Left hindlimb (tissue), 1 donor: Measurements from ENCODE around the gene MMD.
"Not testable (repeated sequence)": the region's sequence is repeated elsewhere in the genome, so short reads cannot be mapped to it uniquely, and the experiment has no call there.

ENCODE experiments used
- DNase-seq: peaks from one replicate; pipeline ENCODE4 v3.0.0-alpha.2; 2018

The MMD gene

GRCh38 chr17:55442953-55443683 lies 21.5 kb upstream of the MMD start:
- DNase-seq: no peak

- DNase-seq: no peak
These were observed 20.8 kb upstream of the MMD start for GRCh38 chr17:55442462-55442861.

- no peak for DNase-seq
These were observed 19.9 kb upstream of the MMD start for GRCh38 chr17:55441544-55441943.

GRCh38 chr17:55440391-55440790 lies 18.8 kb upstream of the MMD start:
- DNase-seq: no peak

- DNase-seq: no peak
These were observed 15.5 kb upstream of the MMD start for GRCh38 chr17:55437159-55437605.

DNA sequence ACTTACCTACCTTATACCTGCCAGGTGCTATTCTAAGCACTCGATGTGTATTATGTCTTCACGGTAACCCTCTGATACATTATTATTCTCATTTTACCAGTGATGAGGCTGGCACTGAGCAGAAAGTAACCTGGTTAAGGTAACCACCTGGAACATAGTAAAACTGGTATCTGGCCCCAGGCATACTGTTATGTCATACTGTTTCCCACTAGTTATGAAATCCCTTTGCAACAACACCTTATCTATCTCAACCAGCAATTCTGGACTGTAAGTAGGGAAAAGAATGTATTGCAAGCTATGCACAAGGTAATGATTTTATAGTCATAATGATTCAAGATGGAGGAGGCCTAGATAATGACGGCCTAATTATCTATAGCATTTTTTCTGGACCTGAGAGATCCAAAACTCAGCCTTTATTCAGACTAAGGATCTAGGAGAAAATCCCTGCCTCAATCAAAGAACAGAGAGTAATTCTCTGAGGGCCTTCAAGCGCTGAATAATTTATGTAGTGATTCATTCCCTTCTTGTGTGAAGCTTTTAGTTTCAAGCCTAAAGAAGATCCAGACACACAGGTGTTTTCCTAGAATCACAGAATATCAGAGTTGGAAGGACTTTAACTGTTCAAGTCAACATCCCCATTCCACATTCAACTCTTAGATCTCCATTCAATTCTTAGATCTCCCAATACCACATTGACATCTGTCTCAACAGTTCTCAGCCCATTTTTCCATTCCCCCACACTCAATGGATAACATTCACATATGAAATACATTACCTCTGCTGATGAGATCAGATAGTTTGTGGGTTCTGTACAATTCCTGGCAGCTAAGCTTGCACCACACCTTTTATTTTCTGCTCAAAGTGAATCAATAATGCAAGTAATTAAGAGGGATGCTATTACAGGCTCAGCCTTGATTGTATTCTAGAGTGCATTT lies 14.9 kb upstream of the MMD start:
- DNase-seq: no peak

DNA sequence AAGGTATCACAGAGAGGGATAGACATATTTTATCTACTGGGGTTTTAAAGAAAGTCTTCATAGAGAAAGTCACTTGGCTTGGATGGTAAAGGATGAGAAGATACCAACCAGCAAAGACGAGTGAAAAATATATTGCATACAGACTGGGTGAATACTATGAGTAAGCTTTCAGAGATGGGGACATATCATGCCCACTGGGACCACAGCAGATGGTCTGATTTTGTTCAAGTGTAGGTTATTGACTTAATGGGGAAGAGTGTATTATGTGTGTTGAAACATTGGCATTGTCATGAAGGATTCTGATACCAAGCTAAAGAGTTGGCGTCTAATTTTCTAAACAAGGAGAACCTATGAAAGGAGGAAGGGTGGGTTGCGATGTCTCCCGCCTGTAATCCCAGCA lies 13.8 kb upstream of the MMD start:
- DNase-seq: no peak

- DNase-seq: no peak
These were observed 13.1 kb upstream of the MMD start for GRCh38 chr17:55434721-55435120.

DNA sequence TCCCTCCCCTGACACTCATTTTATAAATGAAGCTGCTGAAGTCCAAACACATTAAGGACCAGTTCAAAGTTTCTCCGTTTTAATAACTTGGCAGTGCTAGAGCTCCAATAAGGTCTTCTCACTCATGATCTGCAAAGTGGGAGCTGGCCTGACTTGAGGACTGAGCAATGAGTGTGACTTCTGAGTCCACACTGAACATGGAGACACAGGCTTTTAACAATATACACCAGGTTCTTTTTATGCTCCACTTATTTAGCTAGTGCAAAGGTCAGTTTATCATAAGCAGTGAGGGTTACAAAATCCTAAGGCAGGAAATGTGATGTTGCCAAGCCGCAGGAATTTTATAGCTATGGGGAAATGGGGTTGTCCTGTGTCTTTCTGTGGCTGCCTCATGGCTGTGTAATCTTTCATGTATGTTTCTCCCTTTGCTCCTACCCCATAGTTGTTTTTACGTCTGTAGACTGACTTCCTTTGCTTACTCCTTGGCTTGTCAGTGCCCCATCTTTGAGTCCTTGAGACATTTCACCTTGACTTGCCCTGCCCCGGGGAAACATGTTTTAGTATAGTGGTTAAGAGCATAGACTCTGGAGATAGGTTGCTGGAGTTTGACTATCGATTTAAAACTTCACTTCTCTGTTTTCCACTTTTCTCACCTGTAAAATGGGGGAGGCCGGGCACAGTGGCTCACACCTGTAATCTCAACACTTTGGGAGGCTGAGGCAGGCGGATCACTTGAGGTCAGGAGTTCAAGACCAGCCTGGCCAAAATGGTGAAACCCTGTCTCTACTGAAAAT lies 12.2 kb upstream of the MMD start:
- DNase-seq: no peak

- no peak for DNase-seq
These were observed 11.5 kb upstream of the MMD start for GRCh38 chr17:55433029-55433628.

DNA sequence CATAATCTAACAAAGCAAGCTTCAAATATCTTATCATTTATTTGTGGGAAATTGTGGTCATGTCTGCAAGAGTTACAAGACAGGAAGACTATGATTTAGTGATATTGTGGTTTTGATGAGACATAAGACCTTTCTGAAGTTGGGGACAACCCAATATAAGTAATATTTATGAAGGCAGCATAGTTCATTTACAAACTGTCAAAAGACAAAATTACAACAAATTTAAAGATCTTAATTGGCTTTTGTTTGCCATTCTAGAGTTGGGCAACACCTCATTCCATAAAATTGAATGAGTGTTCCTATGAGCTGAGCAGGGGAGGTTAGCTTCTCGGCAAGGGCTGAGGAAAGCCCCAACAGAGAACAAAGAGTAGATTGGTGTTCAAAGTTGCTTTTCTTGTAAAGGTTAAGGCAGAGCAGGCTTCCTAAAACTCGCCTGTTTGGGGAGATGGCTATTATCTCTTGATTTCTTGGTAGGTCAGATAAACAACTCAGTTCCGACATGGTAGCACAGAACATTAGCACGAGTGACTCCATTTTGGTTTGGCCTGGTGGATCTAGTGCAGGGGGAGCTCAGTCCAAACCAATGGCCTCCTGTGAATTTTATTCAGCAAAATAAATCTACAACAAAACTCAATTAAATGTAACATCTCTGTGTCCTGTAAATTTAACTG lies 10.9 kb upstream of the MMD start:
- DNase-seq: no peak

DNA sequence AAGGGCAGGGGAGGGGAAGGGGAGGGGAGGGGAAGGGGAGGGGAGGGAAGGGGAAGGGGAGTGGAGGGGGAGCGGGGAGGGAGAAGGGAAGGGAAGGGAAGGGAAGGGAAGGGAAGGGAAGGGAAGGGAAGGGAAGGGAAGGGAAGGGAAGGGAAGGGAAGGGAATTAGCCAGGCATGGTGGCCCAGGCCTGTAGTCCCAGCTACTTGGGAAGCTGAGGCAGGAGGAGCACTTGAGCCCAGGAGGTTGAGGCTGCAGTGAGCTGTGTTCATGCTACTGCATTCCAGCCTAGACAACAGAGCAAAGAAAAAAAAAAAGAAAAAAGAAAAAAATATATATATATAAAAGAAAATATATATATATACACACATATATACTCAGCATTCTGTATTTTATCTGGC lies 10.3 kb upstream of the MMD start:
- not testable (repeated sequence) for DNase-seq

GRCh38 chr17:55430541-55431288 lies 9.1 kb upstream of the MMD start:
- DNase-seq: no peak

DNA sequence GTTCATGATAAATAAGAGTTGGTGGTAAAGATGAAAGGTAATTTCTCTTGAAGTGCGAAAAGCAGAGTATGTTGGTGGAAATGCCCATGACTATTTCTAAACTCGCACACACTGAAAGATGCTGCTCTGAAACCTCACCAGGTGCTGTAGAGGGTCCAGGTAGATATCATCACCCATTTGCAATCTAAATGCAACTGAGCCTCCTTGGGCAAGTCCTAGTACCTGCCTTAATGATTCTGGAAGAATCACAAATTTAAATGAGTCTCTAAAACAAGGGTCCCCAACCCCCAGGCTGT lies 5.9 kb upstream of the MMD start:
- DNase-seq: no peak

- no peak for DNase-seq
These were observed 5.4 kb upstream of the MMD start for GRCh38 chr17:55426851-55427586.

- no peak for DNase-seq
These were observed 3.4 kb upstream of the MMD start for GRCh38 chr17:55424893-55425540.

GRCh38 chr17:55423535-55423934 lies 1.9 kb upstream of the MMD start:
- DNase-seq: no peak

DNA sequence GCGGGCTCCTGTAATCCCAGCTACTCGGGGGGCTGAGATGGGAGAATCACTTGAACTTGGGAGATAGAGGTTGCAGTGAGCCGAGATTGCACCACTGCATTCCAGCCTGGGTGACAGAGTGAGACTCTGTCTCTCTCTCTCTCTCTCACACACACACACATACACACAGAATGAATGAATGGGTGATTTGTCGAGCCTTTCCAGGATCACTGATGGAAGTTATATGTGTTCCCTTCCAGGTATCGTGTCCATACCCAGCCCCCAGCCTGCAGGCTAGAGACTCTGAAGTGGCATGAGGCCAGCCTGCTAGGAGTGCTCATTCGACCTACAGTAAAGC lies 1.2 kb upstream of the MMD start:
- DNase-seq: not testable (repeated sequence)

DNA sequence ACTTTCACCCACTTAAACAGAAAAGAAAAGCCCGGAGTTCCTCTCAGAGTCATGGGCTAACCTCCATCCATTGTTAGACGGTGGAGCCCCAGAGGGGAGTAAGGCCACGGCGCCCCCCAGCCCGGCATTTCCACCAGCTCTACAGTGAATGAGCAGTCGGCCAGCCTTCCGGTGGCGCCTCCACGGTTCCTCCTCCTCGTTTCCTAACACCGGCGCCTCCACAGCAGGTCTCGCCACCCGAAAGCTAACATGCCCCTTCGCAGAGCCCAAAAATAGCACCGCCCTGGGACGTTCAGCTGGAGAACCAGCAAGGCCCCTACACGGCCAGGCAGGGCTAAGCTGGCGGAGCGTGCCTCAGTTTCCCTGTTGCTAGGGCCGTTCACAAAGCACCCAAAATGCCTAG lies 858 bp downstream of the MMD start:
- DNase-seq: peak; percentile 49

- no peak for DNase-seq
These were observed 1.4 kb downstream of the MMD start for GRCh38 chr17:55420067-55420775.
